GM21737 (cell line): Measurements from ENCODE around the gene MAPK1IP1L.

Experiments
- ATAC-seq: cut with Tn5 transposase; IDR thresholded peaks from one replicate; pipeline ENCODE4 v1.9.1; 2021; ENCODE audit warnings: mild to moderate bottlenecking, moderate library complexity; ENCODE audit not compliant: unreplicated experiment

MAPK1IP1L gene

GRCh38 chr14:55094292-55095157, 43.1 kb downstream of the MAPK1IP1L start:
- ATAC-seq: no peak

GRCh38 chr14:55097881-55098560, 46.6 kb downstream of the MAPK1IP1L start:
- ATAC-seq: peak; percentile 54

DNA sequence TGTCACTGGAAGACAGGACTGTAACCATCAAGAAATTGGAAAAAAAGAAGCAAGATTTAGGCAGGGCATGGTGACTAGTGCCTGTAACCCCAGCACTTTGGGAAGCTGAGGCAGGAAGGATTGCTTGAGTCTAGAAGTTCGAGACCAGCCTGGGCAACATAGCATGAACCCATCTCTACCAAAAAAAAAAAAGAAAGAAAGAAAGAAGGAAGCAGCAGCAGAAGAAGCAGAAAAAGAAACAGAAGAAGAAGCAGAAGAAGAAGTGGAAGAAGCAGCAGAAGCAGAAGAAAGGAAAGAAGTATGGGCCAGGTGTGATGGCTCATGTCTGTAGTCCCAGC, 47.1 kb downstream of the MAPK1IP1L start:
- no peak for ATAC-seq

DNA sequence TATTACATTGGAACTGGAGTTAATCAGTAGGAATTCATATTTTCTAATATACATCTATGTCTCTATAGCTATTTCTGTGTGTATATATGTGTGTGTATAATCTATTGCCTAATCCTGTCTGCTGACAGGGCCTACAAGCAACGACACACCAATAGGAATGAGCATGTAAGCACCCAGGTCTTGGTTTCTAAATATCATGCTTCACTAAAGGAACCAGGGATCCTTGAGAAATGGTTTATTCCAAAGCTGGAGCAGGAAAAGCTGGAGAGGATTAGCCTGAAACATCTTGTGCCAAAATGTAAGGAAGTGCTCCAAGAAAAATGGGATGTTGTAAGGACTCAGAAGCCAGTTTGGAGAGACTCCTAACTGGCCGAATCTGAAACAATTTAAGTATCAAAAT, 48.3 kb downstream of the MAPK1IP1L start:
- ATAC-seq: no peak

DNA sequence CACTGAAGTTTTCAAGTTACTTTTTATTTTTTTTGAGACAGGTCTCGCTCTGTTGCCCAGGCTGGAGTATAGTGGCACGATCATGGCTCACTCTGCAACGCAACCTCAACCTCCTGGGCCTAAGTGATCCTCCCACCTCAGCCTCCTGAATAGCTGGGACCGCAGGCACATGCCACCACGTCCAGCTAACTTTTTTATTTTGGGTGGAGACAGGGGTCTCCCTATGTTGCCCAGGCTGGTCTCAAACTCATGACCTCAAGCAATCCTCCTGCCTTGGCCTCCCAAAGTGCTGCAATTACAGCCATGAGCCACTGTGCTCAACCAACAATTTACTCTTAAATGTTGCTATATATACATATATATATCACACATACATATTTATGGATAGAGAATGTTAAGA, 50.3 kb downstream of the MAPK1IP1L start:
- no peak for ATAC-seq

- ATAC-seq: peak; percentile 71
These were observed 50.7 kb downstream of the MAPK1IP1L start for GRCh38 chr14:55102141-55102621.

- peak; percentile 37 for ATAC-seq
These were observed 51.7 kb downstream of the MAPK1IP1L start for GRCh38 chr14:55103005-55103640.

DNA sequence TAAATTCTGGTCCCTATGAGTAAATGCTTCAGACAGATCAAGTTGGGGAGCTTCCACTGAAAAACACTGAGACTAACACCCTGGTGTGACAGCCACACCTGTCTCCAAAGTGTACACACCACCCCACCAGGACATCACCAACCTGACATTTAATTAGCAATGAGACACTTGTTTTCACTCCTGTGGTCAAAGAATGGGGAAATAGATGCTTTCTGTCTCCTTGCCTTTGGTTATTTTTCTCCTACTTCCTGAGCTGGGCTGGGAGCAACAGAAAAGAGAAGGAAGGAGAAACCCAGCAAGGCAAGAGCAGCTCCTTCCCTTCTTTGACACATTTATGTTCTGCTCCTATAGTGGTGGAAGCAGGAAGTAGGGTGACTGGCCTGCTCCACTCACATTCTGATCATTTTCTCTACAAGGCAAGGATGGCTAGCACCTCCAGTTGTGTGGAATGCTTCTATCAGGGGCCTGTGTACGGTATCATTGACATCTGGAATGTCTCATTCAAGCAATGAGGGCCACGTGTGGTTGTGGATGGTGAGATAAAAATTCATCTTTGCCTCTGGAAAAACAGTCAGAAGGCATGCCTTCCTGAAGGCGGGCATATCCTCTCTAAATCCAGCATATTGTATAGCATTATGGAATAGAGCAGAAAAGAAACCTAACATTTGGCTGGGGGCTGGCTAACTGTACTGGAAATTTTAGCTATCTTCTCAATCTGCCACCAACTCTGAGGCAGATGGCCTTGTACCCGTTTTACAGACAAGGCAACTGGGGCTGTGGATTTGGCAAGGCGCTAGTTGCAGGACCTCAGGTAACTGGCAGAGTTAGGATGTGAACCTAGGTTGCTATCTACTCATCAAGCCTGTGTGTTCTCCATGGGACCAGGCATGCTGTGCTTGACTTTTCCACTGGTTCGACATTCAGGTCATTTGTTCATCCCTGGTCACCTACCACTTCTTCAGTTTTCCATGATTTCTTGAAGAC, 52.8 kb downstream of the MAPK1IP1L start:
- ATAC-seq: no peak

DNA sequence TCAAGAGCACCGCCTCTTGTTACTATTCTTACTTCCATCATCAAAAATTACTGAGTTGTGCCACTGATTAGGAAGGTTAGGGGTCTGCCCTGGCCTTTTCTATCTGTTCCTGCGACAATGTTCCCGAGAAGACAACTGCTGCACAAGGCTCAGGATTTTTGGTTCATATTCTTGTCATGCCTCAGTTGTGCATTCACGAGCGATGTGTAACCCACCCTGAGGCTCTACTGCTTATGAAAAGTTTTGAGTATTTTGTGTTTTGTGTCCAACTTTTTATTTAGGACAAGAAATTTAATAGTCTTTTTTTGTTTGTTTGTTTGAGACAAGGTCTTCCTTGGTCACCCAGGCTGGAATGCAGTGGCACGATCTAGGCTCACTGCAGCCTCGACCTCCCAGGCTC, 54.5 kb downstream of the MAPK1IP1L start:
- ATAC-seq: no peak

DNA sequence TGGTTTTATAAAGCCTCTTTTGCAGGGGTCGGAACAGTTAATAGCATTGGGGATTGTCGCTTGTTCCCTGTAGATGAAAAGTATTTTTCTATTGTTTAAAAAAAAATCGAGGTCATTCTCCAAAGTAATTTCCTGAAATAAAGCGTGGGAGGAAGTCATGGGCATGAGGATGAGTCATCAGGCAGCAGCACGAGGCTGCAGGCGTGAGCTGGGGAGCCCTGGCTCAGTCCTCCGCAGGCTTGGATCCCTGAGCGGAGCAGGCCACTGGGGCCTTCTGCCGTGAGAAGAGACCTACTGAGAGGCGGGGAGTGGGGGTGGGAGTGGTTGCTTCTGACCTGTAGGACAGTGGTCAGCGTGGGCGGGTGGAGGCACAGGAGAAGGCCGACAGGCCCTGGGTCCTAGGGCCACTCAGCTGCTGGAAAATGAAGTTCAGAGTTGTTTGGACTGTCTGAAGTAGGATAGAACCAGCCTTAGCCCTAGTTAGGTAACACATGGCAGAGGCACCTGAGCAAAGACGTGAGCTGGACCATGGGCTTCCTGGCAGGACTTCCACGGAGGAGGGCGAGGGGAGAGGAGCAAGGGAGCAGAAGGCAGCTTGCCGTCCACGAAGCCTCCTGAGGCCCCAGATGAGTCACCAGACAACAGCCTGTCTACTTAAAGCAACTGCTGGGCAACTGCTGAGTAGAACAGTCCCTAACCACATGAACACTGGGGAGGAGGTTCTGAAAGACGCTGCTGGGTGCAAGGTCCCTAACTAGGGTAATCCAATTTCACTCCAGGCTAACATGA, 56.5 kb downstream of the MAPK1IP1L start:
- ATAC-seq: no peak

DNA sequence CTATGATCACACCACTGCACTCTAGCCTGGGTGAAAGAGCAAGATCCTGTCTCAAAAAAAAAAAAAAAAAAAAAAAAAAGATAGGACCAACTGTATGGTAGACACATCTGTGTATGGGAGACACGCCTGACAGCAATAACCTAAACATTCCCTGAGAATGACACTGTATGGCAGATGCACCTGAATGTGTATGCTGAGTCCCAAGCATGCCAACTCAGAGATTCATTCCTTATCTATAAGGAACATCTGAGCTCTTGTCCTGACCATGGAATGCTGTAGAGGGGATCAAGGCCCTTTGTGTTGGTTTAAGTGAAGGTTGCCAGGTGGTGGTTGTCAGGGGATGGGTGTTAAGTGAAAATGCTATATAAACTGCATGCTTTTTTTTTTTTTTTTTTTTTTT, 58.4 kb downstream of the MAPK1IP1L start:
- no peak for ATAC-seq

GRCh38 chr14:55111122-55111708, 59.8 kb downstream of the MAPK1IP1L start:
- no peak for ATAC-seq

GRCh38 chr14:55114720-55115119, 63.3 kb downstream of the MAPK1IP1L start:
- no peak for ATAC-seq

DNA sequence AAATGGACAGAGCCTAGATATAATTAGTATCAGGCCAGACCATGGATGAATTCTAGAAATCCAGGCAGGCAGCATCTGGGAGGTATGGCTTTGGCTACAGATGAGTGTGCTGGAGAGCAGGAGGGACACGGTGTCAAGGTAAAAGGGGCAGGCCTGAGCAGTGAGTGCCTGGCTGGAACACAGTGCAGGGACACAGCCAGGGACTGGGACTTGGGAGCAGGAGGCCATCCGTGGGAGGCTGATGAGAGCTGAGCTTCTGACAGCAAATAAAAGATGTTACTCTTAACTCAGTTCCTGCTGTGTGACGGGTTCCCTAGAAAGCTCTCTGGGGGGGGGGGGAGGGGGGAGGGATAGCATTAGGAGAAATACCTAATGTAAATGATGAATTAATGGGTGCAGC, 64.0 kb downstream of the MAPK1IP1L start:
- no peak for ATAC-seq

DNA sequence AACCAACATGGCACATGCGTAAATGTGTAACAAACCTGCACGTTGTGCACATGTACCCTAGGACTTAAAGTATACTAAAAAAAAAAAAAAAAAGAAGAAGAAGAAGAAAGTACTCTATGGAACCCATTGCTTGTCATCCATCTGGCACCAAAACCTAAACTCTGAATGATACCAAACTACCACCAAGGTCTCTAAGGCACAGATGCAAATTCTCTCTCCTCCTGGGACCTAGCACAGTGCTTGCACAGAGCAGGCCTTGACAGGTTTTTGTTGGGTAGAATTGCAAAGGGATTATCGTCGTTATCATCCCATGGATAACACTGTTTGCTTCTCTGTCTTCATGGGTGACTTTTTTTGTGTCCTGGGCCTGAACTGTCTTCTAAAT, 64.4 kb downstream of the MAPK1IP1L start:
- ATAC-seq: no peak

- ATAC-seq: no peak
These were observed 65.0 kb downstream of the MAPK1IP1L start for GRCh38 chr14:55116246-55117030.

GRCh38 chr14:55117803-55118441, 66.5 kb downstream of the MAPK1IP1L start:
- ATAC-seq: no peak

GRCh38 chr14:55118761-55119160, 67.3 kb downstream of the MAPK1IP1L start:
- no peak for ATAC-seq
